ENCODE data around the gene ERCC1.

Gene ERCC1

GRCh38 chr19:45358213-45358792 lies 65.4 kb downstream of the ERCC1 start:
- DNase-seq = no peak

DNA sequence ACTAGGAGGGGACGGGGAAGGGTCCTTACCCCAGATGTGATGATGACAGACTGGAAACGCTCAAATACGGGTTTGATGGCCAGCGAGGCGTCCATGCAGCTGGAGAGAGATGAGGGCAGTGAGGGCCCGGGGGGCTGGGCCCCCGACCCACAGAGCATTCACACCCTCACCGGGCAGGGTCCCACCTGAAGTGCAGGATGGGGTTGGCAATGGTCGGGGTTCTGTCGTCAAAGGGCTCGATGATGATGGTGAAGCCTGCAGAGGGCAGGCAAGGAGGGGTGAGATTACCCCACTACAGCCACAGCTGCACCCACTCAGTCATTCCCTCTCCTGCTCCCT lies 66.3 kb downstream of the ERCC1 start:
- DNase-seq = no peak

Measured in activated gamma-delta T cell (primary cell).